Transverse colon (tissue), 4 donors: Measurements from ENCODE around the gene MSMB.

Experiments
- EP300 ChIP-seq: sonication (generic); formaldehyde crosslinking; IDR thresholded peaks from one replicate; pipeline ENCODE4 v1.6.1; 2017; ENCODE audit warnings: antibody characterized with exemption, low read depth
- POLR2A ChIP-seq: fragments of 450-650 bp; IDR thresholded peaks from one replicate; pipeline ENCODE4 v1.6.1; 2016; ENCODE audit warnings: antibody characterized with exemption, mild to moderate bottlenecking, moderate library complexity
- POLR2AphosphoS5 ChIP-seq, 3 donors: sonication (generic); formaldehyde crosslinking; IDR thresholded peaks; one replicate each; pipeline ENCODE4 v1.6.1; 2016; ENCODE audit warnings: antibody characterized with exemption in 3 of 3
- TF ChIP-seq, protein P1 (sequence below), 5 experiments: fragments of 200-600 bp in 3 of 5; fragments of 450-650 bp in 2 of 5; sonication (generic) in 3 of 5; IDR thresholded peaks; 1 replicate in 2 of 5; 2 replicates in 3 of 5; pipeline ENCODE4 v1.5.1; 2016 to 2017; ENCODE audit warnings: antibody characterized with exemption in 5 of 5, inconsistent platforms in 3 of 5, mild to moderate bottlenecking in 2 of 5, moderate library complexity in 1 of 5

DNA sequence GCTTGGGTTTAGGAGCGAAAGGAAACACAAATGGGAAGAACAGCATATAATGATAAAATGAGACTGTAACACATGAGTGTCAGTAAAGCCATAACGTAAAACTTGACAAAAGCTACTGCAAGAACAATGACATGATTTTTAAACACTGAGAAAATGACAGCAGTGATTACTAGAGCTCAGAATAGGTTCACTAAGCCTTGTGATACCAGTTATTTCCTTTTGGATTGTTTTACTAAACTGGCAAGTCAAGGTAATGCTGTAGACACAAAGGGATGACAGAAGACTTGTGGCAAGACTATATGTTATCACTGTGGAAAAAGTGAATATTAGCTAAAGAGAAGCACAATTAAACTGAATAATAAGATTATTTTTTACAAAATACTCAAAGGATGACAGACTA is 28.3 kb downstream of the MSMB start:
- TF ChIP-seq, protein P1, sequence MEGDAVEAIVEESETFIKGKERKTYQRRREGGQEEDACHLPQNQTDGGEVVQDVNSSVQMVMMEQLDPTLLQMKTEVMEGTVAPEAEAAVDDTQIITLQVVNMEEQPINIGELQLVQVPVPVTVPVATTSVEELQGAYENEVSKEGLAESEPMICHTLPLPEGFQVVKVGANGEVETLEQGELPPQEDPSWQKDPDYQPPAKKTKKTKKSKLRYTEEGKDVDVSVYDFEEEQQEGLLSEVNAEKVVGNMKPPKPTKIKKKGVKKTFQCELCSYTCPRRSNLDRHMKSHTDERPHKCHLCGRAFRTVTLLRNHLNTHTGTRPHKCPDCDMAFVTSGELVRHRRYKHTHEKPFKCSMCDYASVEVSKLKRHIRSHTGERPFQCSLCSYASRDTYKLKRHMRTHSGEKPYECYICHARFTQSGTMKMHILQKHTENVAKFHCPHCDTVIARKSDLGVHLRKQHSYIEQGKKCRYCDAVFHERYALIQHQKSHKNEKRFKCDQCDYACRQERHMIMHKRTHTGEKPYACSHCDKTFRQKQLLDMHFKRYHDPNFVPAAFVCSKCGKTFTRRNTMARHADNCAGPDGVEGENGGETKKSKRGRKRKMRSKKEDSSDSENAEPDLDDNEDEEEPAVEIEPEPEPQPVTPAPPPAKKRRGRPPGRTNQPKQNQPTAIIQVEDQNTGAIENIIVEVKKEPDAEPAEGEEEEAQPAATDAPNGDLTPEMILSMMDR (IDR thresholded peaks at IDR 0.05): no peak
- no peak for TF ChIP-seq POLR2A
- TF ChIP-seq EP300: no peak
- no peak for TF ChIP-seq POLR2AphosphoS5 (IDR thresholded peaks at IDR 0.05)
